Activated CD4-positive, alpha-beta T cell treated with anti-CD3 and anti-CD28 coated beads, Interleukin-2, amount 50 U/mL, for 48 hours (primary cell): Measurements from ENCODE around the gene YIPF1.
"Not testable (repeated sequence)": the region's sequence is repeated elsewhere in the genome, so short reads cannot be mapped to it uniquely, and the experiment has no call there.

Source experiments
- DNase-seq, 2 experiments: peaks; one replicate each; pipeline ENCODE4 v3.0.0-alpha.2; 2020

Gene YIPF1

GRCh38 chr1:53837924-53838653 lies 51.5 kb downstream of the YIPF1 start, which contains the start of gene NDC1:
NDC1 (minus strand) TSS chr1:53838296; CDS start chr1:53838261, 35 bp downstream.
- DNase-seq = peak; percentile 83 to 88

GRCh38 chr1:53837646-53837923 lies 52.0 kb downstream of the YIPF1 start:
- DNase-seq = no peak

DNA sequence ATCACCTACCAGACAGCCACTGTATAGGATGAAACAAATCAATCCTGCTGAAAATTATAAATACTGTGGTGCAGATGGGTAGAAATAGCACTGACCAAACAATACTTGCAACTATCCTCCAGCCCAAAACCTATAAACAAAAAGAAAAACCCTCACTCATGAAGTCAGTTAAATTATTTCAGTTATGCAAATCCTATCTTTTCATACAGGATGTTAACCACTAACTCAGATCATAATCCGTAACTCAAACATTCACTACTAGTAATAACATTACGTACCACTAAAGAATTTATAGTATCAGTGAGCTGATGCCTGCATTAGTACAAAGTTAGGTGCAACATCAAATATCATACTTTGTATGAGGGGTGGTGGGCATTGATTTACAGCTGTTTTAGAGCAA lies 54.1 kb downstream of the YIPF1 start:
- DNase-seq = no peak

- no peak for DNase-seq
Measured at GRCh38 chr1:53834776-53835175, 54.8 kb downstream of the YIPF1 start.

DNA sequence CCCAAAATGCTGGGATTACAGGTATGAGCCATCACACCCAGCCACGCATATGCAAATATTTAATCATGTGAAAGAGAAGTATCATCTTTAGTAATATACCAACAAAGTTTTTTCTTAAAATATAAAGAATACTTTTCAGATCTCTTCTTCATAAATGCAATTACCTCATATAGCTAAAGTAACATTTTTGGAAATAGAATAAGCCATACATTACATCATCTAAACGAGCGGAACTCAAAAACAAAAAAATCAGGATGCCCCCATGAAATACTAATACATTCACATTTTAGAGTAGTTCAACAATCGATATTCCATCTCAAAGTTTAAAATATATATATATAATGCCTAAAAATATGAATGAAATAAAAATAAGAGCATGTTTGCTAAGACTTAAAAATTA lies 56.2 kb downstream of the YIPF1 start:
- no peak for DNase-seq

GRCh38 chr1:53826367-53826766 lies 63.2 kb downstream of the YIPF1 start:
- DNase-seq = no peak

DNA sequence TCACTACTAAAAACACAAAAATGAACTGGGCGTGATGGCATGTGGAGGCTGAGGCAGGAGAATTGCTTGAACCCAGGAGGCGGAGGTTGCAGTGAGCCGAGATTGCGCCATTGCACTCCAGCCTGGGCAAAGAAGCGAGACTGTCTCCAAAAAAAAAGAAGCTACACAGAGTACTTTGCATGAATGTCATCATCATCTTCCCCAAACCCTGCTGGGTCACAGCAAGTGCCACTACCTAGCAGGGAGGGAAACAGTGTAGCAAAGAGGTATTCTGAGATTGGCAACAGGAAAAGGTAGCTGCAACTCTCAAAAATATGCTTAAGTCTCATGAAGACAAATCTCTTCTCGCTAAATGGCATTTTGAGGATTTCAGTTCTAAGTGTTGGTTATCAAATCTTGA lies 64.3 kb downstream of the YIPF1 start:
- DNase-seq = no peak

DNA sequence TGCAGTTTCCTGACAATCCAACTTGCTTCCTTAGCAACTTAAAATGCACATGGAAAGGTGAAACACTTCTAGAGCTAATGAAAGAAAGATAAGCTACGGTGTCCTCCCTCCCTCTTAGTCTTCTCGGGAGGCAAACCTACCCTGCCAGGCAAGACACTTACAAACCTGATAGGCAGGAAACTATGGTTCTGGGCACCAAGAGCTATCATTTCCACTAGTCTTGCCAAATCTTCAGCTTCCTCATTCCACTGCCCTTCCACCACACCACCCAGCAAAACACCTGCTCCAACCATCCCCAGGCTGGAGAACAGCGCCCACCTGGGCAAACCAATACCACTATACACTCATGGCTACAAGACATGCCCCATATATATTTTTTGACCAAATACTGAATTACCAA lies 66.7 kb downstream of the YIPF1 start:
- no peak for DNase-seq

- DNase-seq = no peak
Measured at GRCh38 chr1:53821380-53821779, 68.2 kb downstream of the YIPF1 start.

DNA sequence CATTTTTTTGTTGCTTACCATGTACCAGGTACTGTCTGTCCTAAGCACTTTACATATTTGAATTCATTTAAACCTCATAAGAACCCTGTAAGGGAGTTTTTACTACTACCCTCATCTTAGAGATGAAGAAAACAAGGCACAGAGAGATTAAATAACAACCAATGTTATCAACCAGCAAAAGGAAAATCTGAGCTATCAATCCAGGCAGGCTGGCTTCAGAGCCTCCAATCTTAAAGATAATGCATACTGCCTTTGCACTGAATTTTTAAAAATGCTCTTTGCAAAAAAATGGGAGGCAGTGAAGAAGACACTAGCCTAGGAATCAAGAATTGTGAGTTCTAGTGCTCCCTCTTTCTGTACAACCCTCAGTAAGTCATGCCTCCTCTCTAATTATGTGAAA lies 70.2 kb downstream of the YIPF1 start:
- DNase-seq = no peak

DNA sequence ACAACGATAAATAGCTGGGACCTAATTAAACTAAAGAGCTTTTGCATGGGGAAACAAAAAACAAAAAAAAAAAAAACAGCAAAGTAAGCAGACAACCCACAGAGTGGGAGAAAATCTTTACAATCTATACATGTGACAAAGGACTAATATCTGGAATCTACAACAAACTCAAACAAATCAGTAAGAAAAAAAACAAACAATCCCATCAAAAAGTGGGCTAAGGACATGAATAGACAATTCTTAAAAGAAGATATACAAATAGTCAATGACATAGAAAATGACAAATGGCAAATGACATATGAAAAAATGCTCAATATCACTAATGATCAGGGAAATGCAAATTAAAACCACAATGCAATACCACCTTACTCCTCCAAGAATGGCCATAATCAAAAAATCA lies 73.0 kb downstream of the YIPF1 start:
- not testable (repeated sequence) for DNase-seq

DNA sequence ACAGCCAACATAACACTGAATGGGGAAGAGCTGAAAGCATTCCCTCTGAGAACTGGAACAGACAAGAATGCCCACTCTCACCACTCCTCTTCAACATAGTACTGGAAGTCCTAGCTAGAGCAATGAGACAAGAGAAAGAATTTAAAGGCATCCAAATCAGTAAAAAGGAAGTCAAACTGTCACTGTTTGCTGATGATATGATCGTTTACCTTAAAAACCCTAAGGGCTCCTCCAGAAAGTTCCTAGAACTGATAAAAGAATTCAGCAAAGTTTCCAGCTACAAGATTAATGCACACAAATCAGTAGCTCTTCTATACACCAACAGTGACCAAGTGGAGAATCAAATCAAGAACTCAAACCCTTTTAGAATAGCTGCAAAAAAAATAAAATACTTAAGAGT lies 74.1 kb downstream of the YIPF1 start:
- not testable (repeated sequence) for DNase-seq

- peak; percentile 21 to 43 for DNase-seq
Measured at GRCh38 chr1:53811414-53811851, 78.2 kb downstream of the YIPF1 start.

DNA sequence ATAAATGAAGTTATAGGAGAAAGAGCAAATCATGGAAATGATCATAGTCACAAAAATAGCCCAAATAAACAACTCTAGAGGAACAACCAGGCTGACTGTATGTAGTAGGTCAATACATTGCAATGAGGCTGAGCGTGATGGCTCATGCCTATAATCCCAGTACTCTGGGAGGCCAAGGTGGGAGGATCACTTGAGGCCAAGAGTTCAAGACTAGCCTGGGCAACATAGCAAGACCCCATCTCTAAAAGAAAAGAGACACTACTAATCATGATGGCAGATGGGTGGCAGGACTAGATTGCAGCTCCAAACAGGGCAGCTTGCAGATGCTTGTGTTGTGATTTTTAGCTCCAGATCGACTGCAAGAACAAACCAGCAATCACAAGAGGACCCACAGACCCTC lies 79.1 kb downstream of the YIPF1 start:
- DNase-seq = no peak

DNA sequence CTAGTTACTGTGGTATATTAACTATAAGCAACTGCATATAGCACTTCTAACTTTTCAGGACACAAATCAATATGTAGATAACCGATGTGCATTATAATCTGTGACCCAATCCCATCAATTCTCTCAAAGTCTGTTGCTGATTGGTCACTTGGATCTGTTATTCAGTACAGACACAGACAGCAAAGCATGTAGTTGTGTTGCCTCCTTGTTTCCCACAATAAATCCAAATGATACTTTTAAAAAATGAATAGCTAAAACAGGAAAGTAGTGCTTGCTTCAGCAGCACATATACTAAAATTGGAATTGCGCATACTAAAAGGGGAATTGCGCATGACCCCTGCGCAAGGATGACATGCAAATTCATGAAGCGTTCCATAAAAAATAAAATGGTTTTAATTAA lies 79.6 kb downstream of the YIPF1 start:
- no peak for DNase-seq

DNA sequence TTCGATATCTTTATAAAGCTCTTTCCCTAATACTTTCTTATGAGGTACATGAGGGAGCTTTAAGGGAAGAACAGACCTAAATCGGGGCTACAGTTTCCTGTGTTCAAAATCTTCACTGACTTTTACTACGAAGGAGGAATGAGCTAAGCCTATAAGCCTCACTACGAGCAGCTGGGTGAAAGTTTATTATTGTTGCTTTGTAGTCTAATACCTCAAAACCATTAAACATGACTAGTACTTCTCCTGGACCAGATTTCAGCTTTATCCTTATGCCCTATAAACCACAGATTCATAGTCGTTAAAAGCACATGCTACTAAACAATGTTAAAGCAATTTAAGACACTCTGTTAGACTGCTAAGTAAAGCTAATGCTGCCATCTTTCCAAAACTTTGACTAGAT lies 81.7 kb downstream of the YIPF1 start:
- DNase-seq = no peak

- DNase-seq = no peak
Measured at GRCh38 chr1:53804791-53805505, 84.6 kb downstream of the YIPF1 start.

GRCh38 chr1:53804181-53804580 lies 85.4 kb downstream of the YIPF1 start:
- no peak for DNase-seq
